Prostate gland (tissue), 2 donors: ENCODE results near the gene MGST3. TPM values are rescaled to one million over a fixed set of nuclear protein-coding genes. Genes with fewer than 3 reads are reported as not detected.
"Not testable (repeated sequence)": the region's sequence is repeated elsewhere in the genome, so short reads cannot be mapped to it uniquely, and the experiment has no call there.

Experiments
- DNase-seq: peaks from one replicate; pipeline ENCODE4 v3.0.0-alpha.2; 2019; ENCODE audit warnings: low spot score
- H3K27ac ChIP-seq, 2 donors: fragments of 200-600 bp; sonication (generic); 2 replicates each; pipeline ENCODE4 v1.5.1; 2017 to 2019
- H3K27me3 ChIP-seq: fragments of 200-600 bp; sonication (generic); replicated peaks from 2 replicates; pipeline ENCODE4 v1.5.1; 2019; ENCODE audit not compliant: insufficient read depth
- H3K36me3 ChIP-seq, 2 donors: fragments of 200-600 bp; sonication (generic); 1 replicate in 1 of 2; 2 replicates in 1 of 2; pipeline versions ENCODE4 v1.5.1 to v1.8.1; 2017 to 2019
- H3K4me1 ChIP-seq: fragments of 200-600 bp; sonication (generic); replicated peaks from 2 replicates; pipeline ENCODE4 v1.5.1; 2019
- H3K4me3 ChIP-seq, 2 donors: fragments of 200-600 bp; sonication (generic); 2 replicates each; pipeline ENCODE4 v1.5.1; 2017 to 2019
- H3K9me3 ChIP-seq: fragments of 200-600 bp; sonication (generic); 2 replicates; pipeline ENCODE4 v1.5.1; 2017
- CTCF ChIP-seq, 4 experiments: fragments of 200-600 bp in 2 of 4; fragments of 450-650 bp in 2 of 4; sonication (generic) in 2 of 4; IDR thresholded peaks; 1 replicate in 3 of 4; 2 replicates in 1 of 4; pipeline ENCODE4 v1.5.1; 2016 to 2019; ENCODE audit warnings: antibody characterized with exemption in 4 of 4, mild to moderate bottlenecking in 2 of 4, moderate library complexity in 2 of 4
- POLR2A ChIP-seq: fragments of 450-650 bp; IDR thresholded peaks from one replicate; pipeline ENCODE4 v1.6.1; 2016; ENCODE audit warnings: antibody characterized with exemption, mild to moderate bottlenecking
- POLR2AphosphoS5 ChIP-seq: sonication (generic); formaldehyde crosslinking; IDR thresholded peaks from one replicate; pipeline ENCODE4 v1.6.1; 2017; ENCODE audit warnings: antibody characterized with exemption
- WGBS: methylation state at CpG from one replicate; pipeline ENCODE4 v1.1.5; 2018; 5-methylcytosine and 5-hydroxymethylcytosine counted together
- intact Hi-C: fragments of 100-400 bp; cut with DNase I; formaldehyde crosslinking; loops from one replicate; pipeline ENCODE4 v1.14.2; 2022
- total RNA-seq, 2 donors: library from RNA; depleted of rRNA; stranded (reverse); fragments of >200 nt; gene quantifications; one replicate each; pipeline ENCODE4 v1.1.0, GENCODE V29; 2016

The MGST3 gene
- total RNA-seq, 2 donors from 2014 or later = 209 to 270 TPM

- no peaks in the 10 kb centered on the region for H3K27me3 ChIP-seq
- no peaks in the 10 kb centered on the region for H3K4me1 ChIP-seq
- H3K36me3 ChIP-seq = peaks cover 0 to 19% of the 10 kb centered on the region in 2 donors
- H3K4me3 ChIP-seq = no peak overlapping the region
- WGBS = 81% methylated on average over 1 of the region's 1 CpG
- H3K27ac ChIP-seq = no peak overlapping the region
- H3K9me3 ChIP-seq = no peaks in the 10 kb centered on the region
- intact Hi-C loops = no loop called here
- no peak for TF ChIP-seq POLR2AphosphoS5
- no peak for DNase-seq
Observed at GRCh38 chr1:165675794-165676193, 44.8 kb downstream of the MGST3 start.

- Histone ChIP-seq H3K27me3 (no peaks in the 10 kb centered on the region), H3K9me3 (no peaks in the 10 kb centered on the region), H3K36me3 (peaks cover 0 to 19% of the 10 kb centered on the region in 2 donors), H3K27ac (no peak overlapping the region), H3K4me3 (no peak overlapping the region), H3K4me1 (no peaks in the 10 kb centered on the region)
- TF ChIP-seq CTCF (IDR thresholded peaks at IDR 0.05) = no peak
- TF ChIP-seq POLR2A = no peak
- no peak for TF ChIP-seq POLR2AphosphoS5
- no peak for DNase-seq
- 0% methylated on average over 2 of the region's 2 CpGs for WGBS
- intact Hi-C loops = no loop called here
Observed at GRCh38 chr1:165678509-165678908, 47.5 kb downstream of the MGST3 start.

GRCh38 chr1:165679282-165680036 lies 48.4 kb downstream of the MGST3 start:
- H3K27me3 ChIP-seq = no peaks in the 10 kb centered on the region
- DNase-seq = no peak
- WGBS = 95% methylated on average over 1 of the region's 1 CpG
- H3K4me3 ChIP-seq = no peak overlapping the region
- H3K4me1 ChIP-seq = no peaks in the 10 kb centered on the region
- H3K9me3 ChIP-seq = no peaks in the 10 kb centered on the region
- intact Hi-C loops = no loop called here
- H3K27ac ChIP-seq = no peak overlapping the region
- H3K36me3 ChIP-seq = peaks cover 0 to 19% of the 10 kb centered on the region in 2 donors
- no peak for TF ChIP-seq CTCF (IDR thresholded peaks at IDR 0.05)
- TF ChIP-seq POLR2AphosphoS5 = no peak
- TF ChIP-seq POLR2A = no peak

- whole genome bisulfite sequencing = 75% methylated on average over 2 of the region's 2 CpGs
- intact Hi-C loops = no loop called here
- TF ChIP-seq POLR2AphosphoS5 (no peak), POLR2A (no peak), CTCF (IDR thresholded peaks at IDR 0.05) (no peak)
- H3K9me3 ChIP-seq = no peaks in the 10 kb centered on the region
- no peak for DNase-seq
- H3K27ac ChIP-seq = no peak overlapping the region
- H3K4me1 ChIP-seq = no peaks in the 10 kb centered on the region
- H3K4me3 ChIP-seq = no peak overlapping the region
- peaks cover 0 to 19% of the 10 kb centered on the region in 2 donors for H3K36me3 ChIP-seq
- H3K27me3 ChIP-seq = no peaks in the 10 kb centered on the region
Observed at GRCh38 chr1:165680303-165680702, 49.3 kb downstream of the MGST3 start.

GRCh38 chr1:165680773-165681172 lies 49.7 kb downstream of the MGST3 start:
- DNase-seq, H3K4me3 ChIP-seq, H3K9me3 ChIP-seq, H3K27me3 ChIP-seq, H3K27ac ChIP-seq, H3K4me1 ChIP-seq, intact Hi-C loops: not testable (repeated sequence)
- 98% methylated on average over 4 of the region's 4 CpGs for WGBS
- H3K36me3 ChIP-seq = peaks cover 0 to 19% of the 10 kb centered on the region in 2 donors
